Measurements from ENCODE around the gene PUM2. TPM values are rescaled to one million over a fixed set of nuclear protein-coding genes. Genes with fewer than 3 reads are reported as not detected.

The PUM2 gene
- total and polyA plus RNA-seq, 2 of the 13 experiments (the other 11 are each of a cell fraction or from before 2014, with no cell fraction given), result 69.6 to 69.8 TPM

DNA sequence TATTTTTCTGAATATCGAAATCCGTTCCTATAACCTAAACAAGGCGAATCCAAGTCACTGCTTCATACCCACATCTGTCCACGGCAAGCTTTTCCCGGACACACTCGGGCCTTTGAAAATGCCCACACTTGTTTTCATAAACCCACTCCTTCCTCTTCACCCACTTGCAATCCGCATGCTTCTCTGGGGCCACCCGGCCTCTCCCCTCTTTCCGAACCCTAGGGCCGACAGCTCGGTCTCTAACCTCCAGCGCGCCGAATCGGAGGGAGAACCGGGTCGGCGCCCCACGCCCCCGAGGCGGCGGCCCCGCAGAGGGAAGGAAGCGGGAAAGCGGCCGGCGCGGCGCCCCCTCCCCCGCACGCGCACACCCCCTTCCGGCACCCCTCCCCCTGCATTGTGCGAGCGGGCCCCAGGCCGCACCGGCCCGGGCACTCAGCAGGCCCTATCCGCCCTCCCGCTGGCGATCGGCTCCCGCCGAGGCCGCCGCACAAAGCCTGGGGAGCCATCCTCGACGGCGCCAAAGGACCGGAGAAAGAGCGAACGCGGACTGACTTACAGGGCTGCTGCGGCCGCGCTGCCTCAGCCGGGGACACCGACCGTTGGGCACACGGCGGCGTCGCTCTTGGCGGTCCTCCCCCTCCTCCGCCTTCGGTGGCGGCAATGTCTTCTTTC, 467 bp downstream of the PUM2 start (continued):
- TF ChIP-seq SAFB2 (CRISPR knock-in tag; IDR thresholded peaks at IDR 0.05; ENCODE audit: borderline replicate concordance, low read depth) (0 out of 2 replicates have a peak, but pooled peaks have one; percentile 4), SRF (IDR thresholded peaks at IDR 0.05; ENCODE audit: low read depth, low read length) (no peak), NAIF1 (CRISPR knock-in tag; IDR thresholded peaks at IDR 0.05; ENCODE audit: borderline replicate concordance) (peak; percentile 18; the same call in 1 of the 2 replicates), MYC (CRISPR knock-in tag; IDR thresholded peaks at IDR 0.05; ENCODE audit: borderline replicate concordance) (peak; percentile 76), DMAP1 (CRISPR knock-in tag; IDR thresholded peaks at IDR 0.05) (no peak; the same call in 1 of the 2 replicates), KLF11 (CRISPR knock-in tag; IDR thresholded peaks at IDR 0.05) (no peak)
- TF ChIP-seq, protein P1, sequence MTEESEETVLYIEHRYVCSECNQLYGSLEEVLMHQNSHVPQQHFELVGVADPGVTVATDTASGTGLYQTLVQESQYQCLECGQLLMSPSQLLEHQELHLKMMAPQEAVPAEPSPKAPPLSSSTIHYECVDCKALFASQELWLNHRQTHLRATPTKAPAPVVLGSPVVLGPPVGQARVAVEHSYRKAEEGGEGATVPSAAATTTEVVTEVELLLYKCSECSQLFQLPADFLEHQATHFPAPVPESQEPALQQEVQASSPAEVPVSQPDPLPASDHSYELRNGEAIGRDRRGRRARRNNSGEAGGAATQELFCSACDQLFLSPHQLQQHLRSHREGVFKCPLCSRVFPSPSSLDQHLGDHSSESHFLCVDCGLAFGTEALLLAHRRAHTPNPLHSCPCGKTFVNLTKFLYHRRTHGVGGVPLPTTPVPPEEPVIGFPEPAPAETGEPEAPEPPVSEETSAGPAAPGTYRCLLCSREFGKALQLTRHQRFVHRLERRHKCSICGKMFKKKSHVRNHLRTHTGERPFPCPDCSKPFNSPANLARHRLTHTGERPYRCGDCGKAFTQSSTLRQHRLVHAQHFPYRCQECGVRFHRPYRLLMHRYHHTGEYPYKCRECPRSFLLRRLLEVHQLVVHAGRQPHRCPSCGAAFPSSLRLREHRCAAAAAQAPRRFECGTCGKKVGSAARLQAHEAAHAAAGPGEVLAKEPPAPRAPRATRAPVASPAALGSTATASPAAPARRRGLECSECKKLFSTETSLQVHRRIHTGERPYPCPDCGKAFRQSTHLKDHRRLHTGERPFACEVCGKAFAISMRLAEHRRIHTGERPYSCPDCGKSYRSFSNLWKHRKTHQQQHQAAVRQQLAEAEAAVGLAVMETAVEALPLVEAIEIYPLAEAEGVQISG (CRISPR knock-in tag; IDR thresholded peaks at IDR 0.05), result no peak; the same call in 1 of the 2 replicates
- TF ChIP-seq, protein P2, sequence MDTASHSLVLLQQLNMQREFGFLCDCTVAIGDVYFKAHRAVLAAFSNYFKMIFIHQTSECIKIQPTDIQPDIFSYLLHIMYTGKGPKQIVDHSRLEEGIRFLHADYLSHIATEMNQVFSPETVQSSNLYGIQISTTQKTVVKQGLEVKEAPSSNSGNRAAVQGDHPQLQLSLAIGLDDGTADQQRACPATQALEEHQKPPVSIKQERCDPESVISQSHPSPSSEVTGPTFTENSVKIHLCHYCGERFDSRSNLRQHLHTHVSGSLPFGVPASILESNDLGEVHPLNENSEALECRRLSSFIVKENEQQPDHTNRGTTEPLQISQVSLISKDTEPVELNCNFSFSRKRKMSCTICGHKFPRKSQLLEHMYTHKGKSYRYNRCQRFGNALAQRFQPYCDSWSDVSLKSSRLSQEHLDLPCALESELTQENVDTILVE (CRISPR knock-in tag; IDR thresholded peaks at IDR 0.05), result no peak; the same call in 1 of the 2 replicates
- TF ChIP-seq, protein P3, sequence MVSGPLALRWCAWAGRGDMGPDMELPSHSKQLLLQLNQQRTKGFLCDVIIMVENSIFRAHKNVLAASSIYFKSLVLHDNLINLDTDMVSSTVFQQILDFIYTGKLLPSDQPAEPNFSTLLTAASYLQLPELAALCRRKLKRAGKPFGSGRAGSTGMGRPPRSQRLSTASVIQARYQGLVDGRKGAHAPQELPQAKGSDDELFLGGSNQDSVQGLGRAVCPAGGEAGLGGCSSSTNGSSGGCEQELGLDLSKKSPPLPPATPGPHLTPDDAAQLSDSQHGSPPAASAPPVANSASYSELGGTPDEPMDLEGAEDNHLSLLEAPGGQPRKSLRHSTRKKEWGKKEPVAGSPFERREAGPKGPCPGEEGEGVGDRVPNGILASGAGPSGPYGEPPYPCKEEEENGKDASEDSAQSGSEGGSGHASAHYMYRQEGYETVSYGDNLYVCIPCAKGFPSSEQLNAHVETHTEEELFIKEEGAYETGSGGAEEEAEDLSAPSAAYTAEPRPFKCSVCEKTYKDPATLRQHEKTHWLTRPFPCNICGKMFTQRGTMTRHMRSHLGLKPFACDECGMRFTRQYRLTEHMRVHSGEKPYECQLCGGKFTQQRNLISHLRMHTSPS (CRISPR knock-in tag; IDR thresholded peaks at IDR 0.05; ENCODE audit: low read depth), result 0 out of 2 replicates have a peak, but pooled peaks have one; percentile 5
- TF ChIP-seq, protein P4, sequence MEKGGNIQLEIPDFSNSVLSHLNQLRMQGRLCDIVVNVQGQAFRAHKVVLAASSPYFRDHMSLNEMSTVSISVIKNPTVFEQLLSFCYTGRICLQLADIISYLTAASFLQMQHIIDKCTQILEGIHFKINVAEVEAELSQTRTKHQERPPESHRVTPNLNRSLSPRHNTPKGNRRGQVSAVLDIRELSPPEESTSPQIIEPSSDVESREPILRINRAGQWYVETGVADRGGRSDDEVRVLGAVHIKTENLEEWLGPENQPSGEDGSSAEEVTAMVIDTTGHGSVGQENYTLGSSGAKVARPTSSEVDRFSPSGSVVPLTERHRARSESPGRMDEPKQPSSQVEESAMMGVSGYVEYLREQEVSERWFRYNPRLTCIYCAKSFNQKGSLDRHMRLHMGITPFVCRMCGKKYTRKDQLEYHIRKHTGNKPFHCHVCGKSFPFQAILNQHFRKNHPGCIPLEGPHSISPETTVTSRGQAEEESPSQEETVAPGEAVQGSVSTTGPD (CRISPR knock-in tag; IDR thresholded peaks at IDR 0.05), result no peak
- TF ChIP-seq, protein P5, sequence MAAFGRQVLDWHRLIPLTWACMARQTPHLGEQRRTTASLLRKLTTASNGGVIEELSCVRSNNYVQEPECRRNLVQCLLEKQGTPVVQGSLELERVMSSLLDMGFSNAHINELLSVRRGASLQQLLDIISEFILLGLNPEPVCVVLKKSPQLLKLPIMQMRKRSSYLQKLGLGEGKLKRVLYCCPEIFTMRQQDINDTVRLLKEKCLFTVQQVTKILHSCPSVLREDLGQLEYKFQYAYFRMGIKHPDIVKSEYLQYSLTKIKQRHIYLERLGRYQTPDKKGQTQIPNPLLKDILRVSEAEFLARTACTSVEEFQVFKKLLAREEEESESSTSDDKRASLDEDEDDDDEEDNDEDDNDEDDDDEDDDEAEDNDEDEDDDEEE (CRISPR knock-in tag; IDR thresholded peaks at IDR 0.05), result no peak; the same call in 1 of the 2 replicates
- TF ChIP-seq, protein P6, sequence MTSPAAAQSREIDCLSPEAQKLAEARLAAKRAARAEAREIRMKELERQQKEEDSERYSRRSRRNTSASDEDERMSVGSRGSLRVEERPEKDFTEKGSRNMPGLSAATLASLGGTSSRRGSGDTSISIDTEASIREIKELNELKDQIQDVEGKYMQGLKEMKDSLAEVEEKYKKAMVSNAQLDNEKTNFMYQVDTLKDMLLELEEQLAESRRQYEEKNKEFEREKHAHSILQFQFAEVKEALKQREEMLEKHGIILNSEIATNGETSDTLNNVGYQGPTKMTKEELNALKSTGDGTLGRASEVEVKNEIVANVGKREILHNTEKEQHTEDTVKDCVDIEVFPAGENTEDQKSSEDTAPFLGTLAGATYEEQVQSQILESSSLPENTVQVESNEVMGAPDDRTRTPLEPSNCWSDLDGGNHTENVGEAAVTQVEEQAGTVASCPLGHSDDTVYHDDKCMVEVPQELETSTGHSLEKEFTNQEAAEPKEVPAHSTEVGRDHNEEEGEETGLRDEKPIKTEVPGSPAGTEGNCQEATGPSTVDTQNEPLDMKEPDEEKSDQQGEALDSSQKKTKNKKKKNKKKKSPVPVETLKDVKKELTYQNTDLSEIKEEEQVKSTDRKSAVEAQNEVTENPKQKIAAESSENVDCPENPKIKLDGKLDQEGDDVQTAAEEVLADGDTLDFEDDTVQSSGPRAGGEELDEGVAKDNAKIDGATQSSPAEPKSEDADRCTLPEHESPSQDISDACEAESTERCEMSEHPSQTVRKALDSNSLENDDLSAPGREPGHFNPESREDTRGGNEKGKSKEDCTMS (CRISPR knock-in tag; conservative IDR thresholded peaks at IDR 0.05), result no peak
